HTERT RPE-1 (cell line): Measurements from ENCODE around the gene DYNLT5.
"Not testable (repeated sequence)": the region's sequence is repeated elsewhere in the genome, so short reads cannot be mapped to it uniquely, and the experiment has no call there.

Experiments
- in situ Hi-C: fragments of 300-500 bp; cut with MboI; formaldehyde crosslinking; loops from 4 replicates; pipeline ENCODE4 v1.14.3; 2020; ENCODE audit warnings: low sequenced_read_pairs

Gene DYNLT5

DNA sequence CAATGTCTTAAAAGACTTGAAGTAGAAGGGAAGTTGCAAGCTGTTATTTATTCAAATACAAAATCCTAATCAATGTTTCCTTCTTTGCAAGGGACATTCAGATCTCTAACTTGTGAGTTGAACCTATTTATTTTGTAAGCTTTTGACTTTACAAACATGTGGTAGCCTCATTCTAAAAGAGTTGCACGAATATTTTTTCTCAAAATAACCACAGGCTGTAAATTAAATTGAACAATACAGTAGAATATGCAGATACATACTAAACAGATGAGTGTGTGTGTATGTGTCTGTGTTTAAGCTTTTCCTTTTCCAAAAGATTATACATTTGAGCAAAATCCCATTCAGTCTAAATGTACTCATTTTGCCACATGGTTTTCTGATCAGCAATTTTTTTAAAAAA, 4.8 kb upstream of the DYNLT5 start:
- in situ Hi-C loops = no loop called here

DNA sequence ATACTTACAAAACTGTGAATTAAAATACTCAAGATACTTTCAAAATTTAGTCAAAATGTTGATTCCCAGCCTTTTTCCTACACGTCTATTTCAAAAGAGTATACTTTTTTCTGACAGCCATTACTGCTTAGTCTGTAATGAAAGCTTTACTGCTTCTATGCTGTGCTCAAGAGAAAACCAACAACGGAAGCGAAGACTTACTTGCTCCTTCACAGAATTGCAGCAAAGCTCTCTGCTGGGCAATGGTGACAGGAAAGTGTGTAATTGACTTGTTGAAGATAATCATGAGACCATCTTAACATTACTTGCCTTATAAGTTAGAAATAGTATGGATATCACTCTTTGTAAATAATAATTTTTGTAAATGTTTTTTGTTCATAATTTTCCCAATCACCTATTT, 1.7 kb upstream of the DYNLT5 start:
- in situ Hi-C loops = no loop called here

DNA sequence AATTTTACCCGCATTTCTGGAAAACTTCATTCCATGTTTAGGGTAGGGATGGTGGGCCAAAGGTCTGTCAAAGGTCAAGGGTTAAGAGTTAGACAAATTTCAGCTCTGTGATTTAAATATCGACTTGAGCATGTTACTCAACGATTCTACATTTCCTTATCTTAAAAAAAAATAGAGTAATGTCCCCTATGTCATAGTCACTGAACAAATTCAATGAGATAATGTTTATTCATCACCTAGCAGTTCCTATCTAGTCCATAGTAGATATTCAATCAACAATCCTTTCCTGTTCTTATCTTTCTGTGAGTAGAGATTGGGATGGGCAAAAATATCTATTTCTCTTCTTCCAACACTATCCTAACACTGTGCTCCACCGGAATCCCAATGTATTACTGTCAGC, 1.1 kb upstream of the DYNLT5 start:
- in situ Hi-C loops = no loop called here

DNA sequence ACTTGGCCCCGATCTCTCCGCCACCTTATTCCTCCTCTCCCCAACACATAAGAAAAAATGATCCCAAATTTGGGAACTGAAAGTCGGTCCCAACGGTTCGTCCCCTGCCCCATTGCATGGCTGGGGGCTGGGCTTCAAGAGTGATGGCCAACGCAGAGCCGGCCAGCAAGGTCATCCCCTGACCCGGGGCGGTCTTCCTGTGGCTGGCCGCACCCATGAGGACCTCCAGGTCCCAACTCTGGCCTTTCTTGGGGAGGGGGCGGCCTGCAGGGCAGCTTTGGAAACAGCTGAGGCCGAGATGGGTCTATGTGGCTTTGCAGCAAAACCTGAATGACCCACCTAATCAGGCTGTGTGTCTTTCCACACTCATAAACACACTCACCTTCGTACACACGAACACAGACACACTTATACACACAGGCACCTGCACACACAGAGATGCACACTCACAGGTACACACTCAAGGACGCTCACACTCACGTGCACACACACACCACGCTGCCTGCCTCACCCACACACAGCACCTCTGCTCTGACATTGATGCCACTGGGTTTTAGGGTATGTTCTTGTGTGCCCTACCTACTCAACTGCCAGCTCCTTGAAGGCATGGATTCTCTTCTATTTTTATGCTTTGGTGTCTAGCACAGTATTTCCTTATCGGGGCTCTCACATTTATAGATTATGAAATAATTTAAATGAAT, 562 bp downstream of the DYNLT5 start:
- in situ Hi-C loops = no loop called here

DNA sequence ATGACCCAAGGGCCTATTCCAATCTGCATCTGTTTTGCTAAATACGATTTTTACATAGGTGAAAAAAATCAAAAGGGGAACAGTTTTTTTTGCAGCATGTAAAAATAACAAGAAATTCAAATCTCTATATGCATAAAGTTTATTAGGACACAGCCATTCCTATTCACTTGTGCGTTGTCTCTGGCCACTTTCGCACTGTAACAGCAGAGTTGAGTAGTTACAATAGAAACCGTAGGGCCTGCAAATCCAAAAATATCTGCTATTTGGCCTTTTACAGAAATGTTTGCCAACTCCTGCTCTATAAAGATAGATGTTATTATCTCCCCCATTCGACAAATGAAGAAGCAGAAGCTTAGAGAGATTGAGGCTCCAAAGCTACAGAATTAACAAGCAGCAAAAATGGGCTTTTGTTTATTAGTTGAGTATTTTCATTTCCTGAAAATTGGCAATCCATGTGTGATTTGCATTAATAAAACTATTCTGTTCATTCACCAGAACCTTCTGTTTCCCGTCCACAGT, 5.5 kb downstream of the DYNLT5 start:
- in situ Hi-C loops = no loop called here

DNA sequence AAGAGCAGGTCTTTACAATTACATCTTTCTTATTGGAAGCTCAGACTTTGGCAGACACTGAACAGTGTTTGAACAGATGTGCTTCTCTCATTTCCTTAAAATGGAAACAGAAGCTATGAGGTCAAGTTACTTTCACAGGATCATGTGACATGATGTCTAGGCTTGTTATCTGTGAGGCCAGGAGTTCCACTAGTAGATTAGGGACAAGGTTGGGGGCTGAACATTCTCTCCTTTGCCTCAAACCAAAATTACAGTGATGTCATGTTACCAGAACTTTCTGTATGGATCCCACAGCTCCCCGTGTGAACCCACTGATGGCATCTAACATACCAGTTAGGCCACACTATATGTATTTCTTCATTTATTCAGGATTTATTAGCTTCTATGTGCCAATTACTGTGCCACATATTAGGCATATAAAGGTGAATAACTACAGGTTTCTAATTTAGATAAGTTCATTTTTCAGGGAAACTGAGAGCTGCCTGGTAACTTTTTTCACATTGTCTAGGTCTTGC, 6.0 kb downstream of the DYNLT5 start:
- in situ Hi-C loops = no loop called here

DNA sequence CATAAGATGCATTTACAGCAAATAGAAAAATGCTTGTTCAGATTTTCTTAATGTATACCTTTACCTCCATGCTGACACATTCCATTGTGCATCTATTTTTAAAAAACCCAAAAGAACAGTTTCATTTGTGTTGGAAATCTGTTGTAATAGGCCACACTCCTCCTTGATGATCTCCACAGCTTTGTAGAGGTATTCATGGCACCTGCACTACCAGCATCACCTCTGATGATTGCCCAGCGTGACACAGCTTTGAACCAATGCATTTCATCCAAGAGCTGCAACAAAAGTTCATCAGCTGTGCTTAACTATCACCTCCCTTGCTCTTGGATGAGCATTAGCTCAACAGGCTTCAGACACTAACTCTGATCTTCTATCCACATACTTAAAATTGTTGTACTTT, 8.2 kb downstream of the DYNLT5 start:
- in situ Hi-C loops = no loop called here

DNA sequence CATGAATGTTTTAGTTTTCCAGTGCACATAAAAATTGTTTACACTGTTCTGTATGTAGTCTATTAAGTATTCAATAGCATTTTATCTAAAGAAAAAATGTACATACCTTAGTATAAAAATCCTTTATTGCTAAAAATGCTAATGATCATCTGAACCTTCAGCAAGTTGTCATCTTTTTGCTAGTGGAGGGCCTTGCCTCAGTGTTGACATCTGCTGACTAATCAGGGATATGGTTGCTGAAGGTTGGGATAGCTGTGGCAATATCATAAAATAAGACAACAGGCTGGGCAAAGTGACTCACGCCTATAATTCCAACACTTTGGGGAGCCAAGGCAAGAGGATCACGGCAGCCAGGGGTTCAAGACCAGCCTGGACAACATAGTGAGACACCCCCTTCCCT, 9.0 kb downstream of the DYNLT5 start:
- in situ Hi-C loops = no loop called here

DNA sequence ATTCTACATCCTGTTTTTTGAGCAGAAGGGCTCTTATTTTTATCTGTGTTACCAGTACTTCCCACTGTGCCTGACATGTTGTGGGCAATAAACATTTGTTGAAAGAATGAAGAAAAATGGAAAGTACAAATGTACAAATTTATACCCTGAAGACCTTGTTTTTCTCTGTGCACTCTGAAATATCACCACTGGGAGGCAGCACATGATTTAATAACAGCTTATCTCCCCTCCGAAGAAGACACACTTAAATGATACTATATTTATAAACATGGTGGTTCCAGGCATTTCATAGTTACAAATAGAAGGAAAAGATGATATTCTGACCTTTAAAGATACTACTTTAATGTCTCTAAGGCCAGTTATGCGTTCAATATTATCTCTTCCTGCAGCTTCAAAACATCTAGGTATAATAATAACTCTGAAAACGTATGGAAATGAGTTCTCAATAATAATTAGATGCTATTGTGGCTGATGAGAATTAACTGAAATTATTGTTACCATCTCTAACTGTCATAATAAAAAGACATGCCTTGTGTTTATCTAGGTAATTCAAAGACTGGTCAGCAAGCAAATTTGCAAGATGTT, 12.8 kb downstream of the DYNLT5 start:
- in situ Hi-C loops = no loop called here

DNA sequence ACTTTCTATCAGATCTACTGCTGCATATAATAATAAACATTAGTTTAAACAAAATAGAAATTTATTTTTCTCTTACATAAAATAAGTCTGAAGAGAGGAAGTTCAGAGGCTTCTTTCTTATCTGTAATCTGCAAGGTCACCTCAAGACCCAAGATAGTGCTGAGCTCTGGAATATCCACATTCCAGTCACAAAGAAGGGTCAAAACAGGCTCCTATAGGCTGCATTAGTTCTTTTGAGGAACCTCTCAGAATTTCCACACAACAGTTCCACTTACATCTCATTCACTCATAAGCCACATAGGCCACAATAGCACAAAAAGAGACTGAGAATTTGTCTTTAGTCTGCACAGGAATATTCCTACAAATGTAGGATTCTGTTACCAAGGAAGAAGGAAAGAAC, 15.4 kb downstream of the DYNLT5 start:
- in situ Hi-C loops = no loop called here

DNA sequence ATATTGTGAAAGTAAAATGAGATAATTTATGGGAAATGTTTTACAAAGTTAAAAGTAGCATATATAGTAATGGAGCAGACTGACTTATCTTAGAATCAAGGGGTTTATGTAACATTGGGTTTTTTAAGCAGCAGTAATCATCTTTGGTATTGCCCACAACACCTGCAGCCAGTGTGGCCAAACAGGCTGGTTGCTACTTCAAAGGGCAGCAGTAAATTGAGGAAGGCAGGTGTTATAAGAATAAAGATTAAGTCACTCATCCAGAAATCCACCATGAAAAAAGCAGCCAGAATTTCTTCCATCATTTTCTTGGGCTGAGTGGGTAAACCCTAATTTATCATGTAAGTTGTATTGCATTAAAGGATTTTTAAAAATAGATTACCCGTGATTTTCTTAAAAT, 16.7 kb downstream of the DYNLT5 start:
- in situ Hi-C loops = no loop called here

DNA sequence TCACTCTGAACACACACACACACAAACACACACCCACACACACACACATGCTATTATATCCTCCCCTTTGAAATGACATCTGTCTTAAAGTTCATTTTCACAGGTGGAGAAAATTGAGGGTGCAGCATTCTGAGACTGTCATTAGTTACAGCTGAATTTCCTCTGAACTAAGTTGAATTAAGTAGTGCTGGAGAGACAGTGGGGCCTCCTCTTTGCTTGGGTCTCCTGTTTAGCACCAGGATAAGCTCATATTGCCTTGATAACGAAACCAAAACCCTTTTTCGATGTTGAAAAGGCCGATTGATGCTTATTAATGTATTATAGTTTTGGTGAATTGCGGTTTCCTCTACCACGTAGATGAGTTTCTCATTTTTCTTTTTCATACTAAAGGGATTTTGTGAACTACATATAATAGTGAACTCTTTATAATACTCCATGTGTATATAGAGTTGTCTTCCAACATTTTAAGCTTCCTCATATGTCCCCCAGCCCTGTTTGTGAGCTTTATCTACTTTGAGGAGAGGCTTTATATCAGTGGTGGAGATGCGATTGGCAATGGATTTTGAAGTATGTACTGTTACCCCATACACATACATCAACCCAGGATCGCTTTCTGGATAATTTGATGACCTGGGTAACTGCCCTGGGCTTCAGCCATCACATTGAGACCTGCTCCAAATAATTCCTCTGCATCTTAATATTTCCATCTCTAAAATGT, 17.4 kb downstream of the DYNLT5 start:
- in situ Hi-C loops = no loop called here

DNA sequence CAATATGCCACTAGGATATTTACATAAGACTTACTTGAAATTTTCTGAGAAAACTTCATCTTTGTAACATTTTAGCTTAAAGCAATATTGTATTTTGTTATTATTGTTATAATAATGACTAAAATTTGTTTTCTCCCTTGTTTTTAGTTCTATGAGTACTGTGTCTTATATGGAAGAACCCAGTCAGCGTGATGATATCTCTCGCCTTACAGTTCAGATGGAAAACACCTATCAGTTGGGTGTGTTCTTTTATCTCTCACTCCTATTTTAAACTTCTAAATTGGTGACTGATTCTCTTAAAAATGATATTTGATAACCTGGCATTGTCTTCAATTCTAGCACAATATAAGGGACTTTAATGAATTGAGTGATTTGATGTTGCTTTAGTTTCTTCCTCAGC, 18.0 kb downstream of the DYNLT5 start:
- in situ Hi-C loops = no loop called here

DNA sequence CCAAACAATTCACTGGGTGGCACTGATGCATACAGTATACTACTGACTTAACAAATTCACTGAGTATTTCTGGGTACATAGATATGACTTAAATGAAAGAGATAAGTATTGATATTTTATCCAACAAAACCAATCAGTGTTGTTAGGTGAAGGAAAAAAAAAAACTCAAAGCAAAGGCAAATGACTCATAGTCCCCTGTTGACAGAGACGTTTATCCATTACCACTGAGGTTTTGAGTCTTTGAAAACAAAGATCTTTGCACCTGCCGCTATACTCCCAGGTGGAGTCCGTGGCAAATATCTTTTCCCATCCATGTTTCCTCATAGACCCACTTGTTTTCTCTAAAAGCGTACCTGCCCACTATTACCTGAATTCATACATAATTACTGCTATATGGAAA, 18.4 kb downstream of the DYNLT5 start:
- in situ Hi-C loops = no loop called here

DNA sequence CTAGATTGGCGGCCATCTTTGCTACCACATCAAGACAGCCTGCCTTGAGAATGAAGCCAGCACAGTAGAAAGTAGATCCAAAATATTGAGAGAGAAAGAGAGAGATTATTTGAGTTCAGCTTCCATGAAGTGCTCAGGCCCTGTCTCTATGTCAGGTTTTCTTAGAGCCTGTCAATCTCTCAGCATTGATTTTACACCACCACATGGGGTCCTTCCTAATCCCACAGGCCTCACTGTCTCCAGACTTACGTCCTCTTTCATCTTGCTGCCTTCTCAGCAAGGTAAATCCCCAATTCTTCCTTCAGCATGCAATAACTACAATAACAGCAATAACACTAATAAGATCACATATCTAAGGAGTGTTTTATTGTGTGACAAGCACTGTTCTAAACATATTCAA, 21.0 kb downstream of the DYNLT5 start:
- in situ Hi-C loops = no loop called here

DNA sequence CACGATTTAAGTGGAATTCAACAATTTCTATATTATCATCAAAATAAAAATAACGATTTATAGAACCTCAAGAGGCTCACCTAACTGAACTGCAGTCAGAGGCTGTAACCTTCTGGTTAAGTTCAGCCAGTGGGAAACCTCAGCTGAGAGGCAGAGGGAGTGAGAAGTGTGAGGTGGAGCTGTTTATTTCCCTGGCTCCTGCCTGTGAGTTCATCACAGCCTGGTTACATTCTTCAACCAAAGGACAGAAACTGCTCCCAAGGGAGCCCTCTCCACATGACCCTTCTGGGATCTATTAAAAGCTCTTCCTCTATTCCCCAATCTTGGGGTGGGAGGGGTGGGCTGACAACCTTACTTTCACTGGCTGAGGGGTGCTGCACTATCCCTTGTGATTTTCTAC, 22.2 kb downstream of the DYNLT5 start:
- in situ Hi-C loops = no loop called here

DNA sequence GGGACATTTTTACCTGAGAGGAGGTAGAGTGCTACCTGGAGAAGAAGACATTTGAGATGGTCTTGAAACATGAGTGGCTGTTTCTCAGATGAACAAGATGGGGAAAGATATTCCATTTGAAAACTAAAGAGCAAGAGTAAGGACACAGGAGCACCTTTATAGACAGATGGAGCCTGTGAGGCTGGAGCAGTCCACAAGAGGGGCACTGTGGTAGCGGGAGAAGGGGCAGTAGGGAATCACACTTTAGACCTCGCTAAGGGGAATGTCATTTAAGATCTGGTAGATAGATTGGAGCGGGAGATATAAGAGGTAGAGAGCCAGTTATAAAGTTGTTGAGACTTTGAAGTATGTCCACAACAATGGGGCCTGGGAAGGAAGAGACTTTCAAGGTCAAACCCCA, 23.4 kb downstream of the DYNLT5 start:
- in situ Hi-C loops = no loop called here

DNA sequence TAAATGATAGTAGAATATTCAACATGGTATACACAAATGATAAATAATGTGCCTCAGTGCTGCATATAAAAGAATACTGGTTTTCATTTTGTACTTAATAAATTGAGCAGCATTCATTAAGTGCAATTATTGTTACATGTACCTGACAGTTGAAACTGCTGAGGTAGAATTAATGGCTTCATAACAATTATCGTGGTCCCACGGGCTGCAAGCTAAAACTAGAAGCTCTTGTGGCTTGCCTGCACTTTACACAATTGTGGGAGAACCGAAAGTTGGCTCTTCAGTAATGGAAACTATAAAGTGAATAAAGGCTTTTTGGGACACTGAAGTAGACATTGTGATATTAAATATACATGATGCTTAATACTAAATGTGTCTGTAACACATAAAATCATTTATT, 25.6 kb downstream of the DYNLT5 start:
- in situ Hi-C loops = no loop called here

DNA sequence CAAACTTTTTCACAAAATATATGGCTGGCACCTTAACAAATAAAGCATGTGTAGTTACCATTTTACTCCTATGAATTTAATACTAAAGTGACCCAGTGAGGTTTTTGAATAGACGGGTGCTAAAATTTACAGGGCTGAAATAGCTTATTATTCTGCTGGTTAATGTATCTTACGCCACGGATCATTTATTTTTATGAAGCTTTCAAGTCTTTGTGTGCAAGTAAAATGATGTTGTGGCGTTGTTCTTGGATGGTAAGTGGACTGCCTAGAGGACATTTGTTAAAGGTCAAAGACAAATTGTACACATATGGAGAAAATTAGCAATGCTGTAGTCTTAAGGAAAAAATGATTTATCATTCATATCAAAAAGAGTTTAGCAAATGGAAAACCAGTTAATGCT, 26.0 kb downstream of the DYNLT5 start:
- in situ Hi-C loops = no loop called here

DNA sequence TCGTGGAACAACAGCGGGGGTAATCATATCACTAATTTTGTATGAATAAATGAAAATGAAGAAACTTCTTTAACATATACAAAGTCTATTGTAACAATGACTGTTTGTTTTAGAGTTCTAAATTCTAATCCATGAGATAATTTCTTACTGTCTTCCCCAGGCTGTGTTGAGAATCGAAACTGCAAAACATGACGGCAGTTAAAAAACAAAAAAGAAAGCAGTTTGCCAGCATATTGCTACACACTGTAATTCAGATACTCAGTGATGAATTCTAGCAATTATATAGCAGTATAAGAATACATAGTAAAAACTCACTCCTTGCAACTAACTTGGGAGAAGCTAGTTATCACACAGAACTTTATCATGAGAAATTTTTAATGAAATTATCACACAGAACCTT, 26.7 kb downstream of the DYNLT5 start:
- in situ Hi-C loops = no loop called here

DNA sequence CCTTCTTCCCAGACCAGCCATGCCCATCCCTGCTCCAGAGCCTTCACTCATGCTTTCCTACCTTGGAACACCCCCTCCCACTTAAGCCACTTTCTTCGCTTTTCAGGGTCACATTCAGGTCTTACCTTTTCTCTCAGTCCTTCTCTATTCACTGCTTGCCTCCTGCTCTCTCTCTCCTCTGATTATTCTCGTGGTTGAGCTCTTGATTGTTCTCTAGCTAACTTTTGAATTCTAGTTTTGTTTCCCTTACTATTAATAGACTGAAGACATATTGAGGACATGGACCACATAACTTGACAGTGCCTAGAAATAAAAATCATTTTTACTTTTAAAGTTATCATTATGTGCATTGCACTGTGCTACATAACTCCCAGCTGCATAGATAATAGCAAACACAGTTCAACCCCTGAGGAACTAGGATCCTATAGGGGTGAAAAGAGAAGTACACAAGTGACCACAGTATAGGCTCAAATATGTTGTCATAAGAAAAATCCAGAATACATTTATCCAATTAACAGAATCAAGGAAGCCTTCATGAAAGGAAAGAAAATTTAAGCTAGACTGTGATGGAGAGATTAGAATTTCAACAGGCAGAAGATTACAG, 27.3 kb downstream of the DYNLT5 start:
- in situ Hi-C loops = no loop called here

DNA sequence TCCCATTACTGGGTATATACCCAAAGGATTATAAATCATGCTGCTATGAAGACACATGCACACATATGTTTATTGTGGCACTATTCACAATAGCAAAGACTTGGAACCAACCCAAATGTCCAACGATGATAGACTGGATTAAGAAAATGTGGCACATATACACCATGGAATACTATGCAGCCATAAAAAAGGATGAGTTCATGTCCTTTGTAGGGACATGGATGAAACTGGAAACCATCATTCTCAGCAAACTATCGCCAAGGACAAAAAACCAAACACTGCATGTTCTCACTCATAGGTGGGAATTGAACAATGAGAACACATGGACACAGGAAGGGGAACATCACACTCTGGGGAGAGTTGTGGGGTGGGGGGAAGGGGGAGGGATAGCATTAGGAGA, 33.5 kb downstream of the DYNLT5 start:
- in situ Hi-C loops = not testable (repeated sequence)
